ENCODE measurements around the gene DENND1B. TPM values are rescaled to one million over a fixed set of nuclear protein-coding genes. Genes with fewer than 3 reads are reported as not detected.
"Not testable (repeated sequence)": the region's sequence is repeated elsewhere in the genome, so short reads cannot be mapped to it uniquely, and the experiment has no call there.

The DENND1B gene
- polyA plus RNA-seq, 1 donor from 2014 or later, result 12.4 TPM

- H3F3A ChIP-seq (ENCODE audit: insufficient read depth, low read length, poor library complexity, severe bottlenecking), result no peaks in the 10 kb centered on the region
- no peaks in the 10 kb centered on the region for H3K9me2 ChIP-seq (ENCODE audit: insufficient read depth, low read length)
- no peak overlapping the region for H3K9ac ChIP-seq (ENCODE audit: low read length)
- TF ChIP-seq CTCF (IDR thresholded peaks at IDR 0.05; ENCODE audit: poor library complexity, severe bottlenecking) (no peak), EP300 (conservative IDR thresholded peaks at IDR 0.05; ENCODE audit: poor library complexity, severe bottlenecking) (no peak), EZH2 (IDR thresholded peaks at IDR 0.05; ENCODE audit: borderline replicate concordance, insufficient read depth, low read length, poor library complexity, severe bottlenecking) (no peak), SMC3 (conservative IDR thresholded peaks at IDR 0.05; ENCODE audit: poor library complexity) (no peak), POLR2AphosphoS5 (IDR thresholded peaks at IDR 0.05) (no peak), RAD21 (conservative IDR thresholded peaks at IDR 0.05) (no peak), MXI1 (conservative IDR thresholded peaks at IDR 0.05; ENCODE audit: poor library complexity, severe bottlenecking) (no peak), TAF1 (IDR thresholded peaks at IDR 0.05; ENCODE audit: low read depth) (no peak)
- TF ChIP-seq, protein P1, sequence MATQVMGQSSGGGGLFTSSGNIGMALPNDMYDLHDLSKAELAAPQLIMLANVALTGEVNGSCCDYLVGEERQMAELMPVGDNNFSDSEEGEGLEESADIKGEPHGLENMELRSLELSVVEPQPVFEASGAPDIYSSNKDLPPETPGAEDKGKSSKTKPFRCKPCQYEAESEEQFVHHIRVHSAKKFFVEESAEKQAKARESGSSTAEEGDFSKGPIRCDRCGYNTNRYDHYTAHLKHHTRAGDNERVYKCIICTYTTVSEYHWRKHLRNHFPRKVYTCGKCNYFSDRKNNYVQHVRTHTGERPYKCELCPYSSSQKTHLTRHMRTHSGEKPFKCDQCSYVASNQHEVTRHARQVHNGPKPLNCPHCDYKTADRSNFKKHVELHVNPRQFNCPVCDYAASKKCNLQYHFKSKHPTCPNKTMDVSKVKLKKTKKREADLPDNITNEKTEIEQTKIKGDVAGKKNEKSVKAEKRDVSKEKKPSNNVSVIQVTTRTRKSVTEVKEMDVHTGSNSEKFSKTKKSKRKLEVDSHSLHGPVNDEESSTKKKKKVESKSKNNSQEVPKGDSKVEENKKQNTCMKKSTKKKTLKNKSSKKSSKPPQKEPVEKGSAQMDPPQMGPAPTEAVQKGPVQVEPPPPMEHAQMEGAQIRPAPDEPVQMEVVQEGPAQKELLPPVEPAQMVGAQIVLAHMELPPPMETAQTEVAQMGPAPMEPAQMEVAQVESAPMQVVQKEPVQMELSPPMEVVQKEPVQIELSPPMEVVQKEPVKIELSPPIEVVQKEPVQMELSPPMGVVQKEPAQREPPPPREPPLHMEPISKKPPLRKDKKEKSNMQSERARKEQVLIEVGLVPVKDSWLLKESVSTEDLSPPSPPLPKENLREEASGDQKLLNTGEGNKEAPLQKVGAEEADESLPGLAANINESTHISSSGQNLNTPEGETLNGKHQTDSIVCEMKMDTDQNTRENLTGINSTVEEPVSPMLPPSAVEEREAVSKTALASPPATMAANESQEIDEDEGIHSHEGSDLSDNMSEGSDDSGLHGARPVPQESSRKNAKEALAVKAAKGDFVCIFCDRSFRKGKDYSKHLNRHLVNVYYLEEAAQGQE (IDR thresholded peaks at IDR 0.05; ENCODE audit: borderline replicate concordance), result no peak
- no peak overlapping the region for H2AFZ ChIP-seq (ENCODE audit: low read depth, low read length)
- H4K20me1 ChIP-seq (ENCODE audit: insufficient read depth), result no peaks in the 10 kb centered on the region
- H3K4me3 ChIP-seq (ENCODE audit: low read length), result no peak overlapping the region
- H3K27ac ChIP-seq (ENCODE audit: low read length), result no peak overlapping the region
- no peaks in the 10 kb centered on the region for H3K36me3 ChIP-seq (ENCODE audit: insufficient read depth, low read length)
- no peaks in the 10 kb centered on the region for H3K79me2 ChIP-seq (replicated peaks; ENCODE audit: insufficient read depth, low read length)
- H3K4me2 ChIP-seq (ENCODE audit: low read length), result no peak overlapping the region
- no peaks in the 10 kb centered on the region for H3K27me3 ChIP-seq (ENCODE audit: insufficient read depth, low read depth, low read length)
- H3K9me3 ChIP-seq (ENCODE audit: low read length), result no peaks in the 10 kb centered on the region
Observed at GRCh38 chr1:197705941-197706340, 69.3 kb downstream of the DENND1B start.

DNA sequence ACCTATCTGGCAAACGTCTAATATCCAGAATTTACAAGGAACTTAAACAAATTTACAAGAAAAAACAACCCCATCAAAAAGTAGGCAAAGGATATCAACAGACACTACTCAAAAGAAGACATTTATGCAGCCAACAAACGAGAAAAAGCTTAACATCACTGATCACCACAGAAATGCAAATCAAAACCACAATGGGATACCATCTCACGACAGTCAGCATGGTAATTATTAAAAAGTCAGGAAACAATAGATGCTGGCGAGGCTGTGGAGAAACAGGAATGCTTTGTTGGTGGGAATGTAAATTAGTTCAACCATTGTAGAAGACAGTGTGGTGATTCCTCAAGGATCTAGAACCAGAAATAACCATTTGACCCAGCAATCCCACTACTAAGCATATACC, 74.6 kb downstream of the DENND1B start:
- H3K27me3 ChIP-seq (ENCODE audit: insufficient read depth, low read depth, low read length), result not testable (repeated sequence)

GRCh38 chr1:197696372-197696771, 78.9 kb downstream of the DENND1B start:
- Histone ChIP-seq H3K36me3 (ENCODE audit: insufficient read depth, low read length) (no peaks in the 10 kb centered on the region), H3K9me3 (ENCODE audit: low read length) (no peaks in the 10 kb centered on the region)

More for the DNA sequence above, 74.6 kb downstream of the DENND1B start:
- H3F3A ChIP-seq (ENCODE audit: insufficient read depth, low read length, poor library complexity, severe bottlenecking); H3K9me2 ChIP-seq (ENCODE audit: insufficient read depth, low read length); H3K27ac ChIP-seq (ENCODE audit: low read length); H4K20me1 ChIP-seq (ENCODE audit: insufficient read depth); H3K4me2 ChIP-seq (ENCODE audit: low read length); H3K9ac ChIP-seq (ENCODE audit: low read length); H3K79me2 ChIP-seq (replicated peaks; ENCODE audit: insufficient read depth, low read length); H3K9me3 ChIP-seq (ENCODE audit: low read length); H3K36me3 ChIP-seq (ENCODE audit: insufficient read depth, low read length); H2AFZ ChIP-seq (ENCODE audit: low read depth, low read length); H3K4me3 ChIP-seq (ENCODE audit: low read length): not testable (repeated sequence)

More at GRCh38 chr1:197696372-197696771, 78.9 kb downstream of the DENND1B start:
- no peak overlapping the region for H3K27ac ChIP-seq (ENCODE audit: low read length)
- H3K4me3 ChIP-seq (ENCODE audit: low read length), result no peak overlapping the region
- no peak overlapping the region for H3K4me2 ChIP-seq (ENCODE audit: low read length)
- no peak overlapping the region for H2AFZ ChIP-seq (ENCODE audit: low read depth, low read length)
- H3K27me3 ChIP-seq (ENCODE audit: insufficient read depth, low read depth, low read length), result no peaks in the 10 kb centered on the region
- H3K9me2 ChIP-seq (ENCODE audit: insufficient read depth, low read length), result no peaks in the 10 kb centered on the region
- no peak for TF ChIP-seq CTCF (IDR thresholded peaks at IDR 0.05; ENCODE audit: poor library complexity, severe bottlenecking)
- no peak for TF ChIP-seq EP300 (conservative IDR thresholded peaks at IDR 0.05; ENCODE audit: poor library complexity, severe bottlenecking)
- no peak for TF ChIP-seq POLR2AphosphoS5 (IDR thresholded peaks at IDR 0.05)
- TF ChIP-seq MXI1 (conservative IDR thresholded peaks at IDR 0.05; ENCODE audit: poor library complexity, severe bottlenecking), result no peak
- TF ChIP-seq EZH2 (IDR thresholded peaks at IDR 0.05; ENCODE audit: borderline replicate concordance, insufficient read depth, low read length, poor library complexity, severe bottlenecking), result no peak
- no peak for TF ChIP-seq SMC3 (conservative IDR thresholded peaks at IDR 0.05; ENCODE audit: poor library complexity)
- TF ChIP-seq, protein P1 (IDR thresholded peaks at IDR 0.05; ENCODE audit: borderline replicate concordance), result no peak
- no peak for TF ChIP-seq RAD21 (conservative IDR thresholded peaks at IDR 0.05)
- TF ChIP-seq TAF1 (IDR thresholded peaks at IDR 0.05; ENCODE audit: low read depth), result no peak
- no peaks in the 10 kb centered on the region for H3K79me2 ChIP-seq (replicated peaks; ENCODE audit: insufficient read depth, low read length)
- H3F3A ChIP-seq (ENCODE audit: insufficient read depth, low read length, poor library complexity, severe bottlenecking), result no peaks in the 10 kb centered on the region
- no peaks in the 10 kb centered on the region for H4K20me1 ChIP-seq (ENCODE audit: insufficient read depth)
- H3K9ac ChIP-seq (ENCODE audit: low read length), result no peak overlapping the region

Data from neural cell (in vitro differentiated cells).